HCT116 (cell line): ENCODE results near the gene SLC25A21. TPM values are rescaled to one million over a fixed set of nuclear protein-coding genes. Genes with fewer than 3 reads are reported as not detected.

ENCODE experiments used
- ATAC-seq: fragments of 200-7000 bp; cut with Tn5 transposase; 2 replicates; pipeline ENCODE4 v1.9.1; 2020; ENCODE audit warnings: mild to moderate bottlenecking, moderate library complexity
- BruUV-seq: library from RNA; stranded (reverse); fragments of 400-500 nt; replicated peaks from 2 replicates; lab custom pipeline; 2021; lab: Mats Ljungman, UMichigan
- CTCF ChIA-PET: fragments of 300-600 bp; sonication (Branson Sonifier 250); formaldehyde crosslinking; loops from one replicate; lab custom pipeline; 2021; ENCODE audit warnings: antibody characterized with exemption; lab: Charles Lee
- POLR2A ChIA-PET: fragments of 300-600, 350-600 bp; sonication (Branson Sonifier 250); formaldehyde crosslinking; loops from one replicate; lab custom pipeline; 2021; ENCODE audit warnings: antibody characterized with exemption; lab: Charles Lee
- RAD21 ChIA-PET, 2 experiments: fragments of 300-600 bp; sonication (Branson Sonifier 250); formaldehyde crosslinking; loops; one replicate each; lab custom pipeline; 2023; ENCODE audit warnings: low total read pairs in 2 of 2; ENCODE audit not compliant: uncharacterized antibody in 2 of 2, unreplicated experiment in 2 of 2, low non-redundant PET in 1 of 2; lab: Charles Lee
- DNase-seq: peaks from one replicate; pipeline ENCODE4 v3.0.0-alpha.2; 2010; ENCODE audit warnings: low read depth, low spot score
- H2AFZ ChIP-seq: fragments of 200-600 bp; shearing (Covaris generic), sonication (generic); 2 replicates; pipeline ENCODE4 v1.6.1; 2017; ENCODE audit warnings: low read depth, mixed run types, mixed read lengths, antibody characterized with exemption, low read length; ENCODE audit not compliant: poor library complexity, severe bottlenecking
- H3K27ac ChIP-seq: 2 replicates; pipeline ENCODE4 v1.5.1; 2012; ENCODE audit warnings: low read depth, low read length
- H3K27me3 ChIP-seq: fragments of 200-600 bp; sonication (generic); 2 replicates; pipeline ENCODE4 v1.6.1; 2016; ENCODE audit warnings: mixed run types, low read length, mixed read lengths; ENCODE audit not compliant: insufficient read depth
- H3K36me3 ChIP-seq, 2 experiments: fragments of 200-500 bp in 1 of 2; fragments of 200-600 bp in 1 of 2; sonication (Bioruptor generic) in 1 of 2; sonication (generic) in 1 of 2; 2 replicates each; pipeline versions ENCODE4 v1.5.1 to v1.6.1; 2014 to 2016; ENCODE audit warnings: low read length in 2 of 2, inconsistent platforms in 1 of 2, mixed read lengths in 1 of 2, mixed run types in 1 of 2; ENCODE audit not compliant: insufficient read depth in 2 of 2, control insufficient read depth in 1 of 2
- H3K4me1 ChIP-seq, 2 experiments: fragments of 200-600 bp in 1 of 2; sonication (generic) in 1 of 2; 2 replicates each; pipeline versions ENCODE4 v1.5.1 to v1.6.1; 2012 to 2017; ENCODE audit warnings: low read length in 2 of 2, inconsistent platforms in 1 of 2, mild to moderate bottlenecking in 1 of 2, mixed read lengths in 1 of 2, mixed run types in 1 of 2, moderate library complexity in 1 of 2; ENCODE audit not compliant: insufficient read depth in 2 of 2, control insufficient read depth in 1 of 2
- H3K4me2 ChIP-seq: fragments of 200-600 bp; sonication (generic); 2 replicates; pipeline ENCODE4 v1.6.1; 2017; ENCODE audit warnings: mixed run types, low read length, mixed read lengths
- H3K4me3 ChIP-seq, 2 experiments: fragments of 200-600 bp in 1 of 2; sonication (generic) in 1 of 2; replicated peaks in 1 of 2; 2 replicates each; pipeline ENCODE4 v1.5.1; 2011 to 2016; ENCODE audit warnings: low read length in 2 of 2, control low read depth in 1 of 2, low read depth in 1 of 2, mild to moderate bottlenecking in 1 of 2, mixed read lengths in 1 of 2, mixed run types in 1 of 2
- H3K79me2 ChIP-seq: fragments of 200-600 bp; sonication (generic); 2 replicates; pipeline ENCODE4 v1.6.1; 2017; ENCODE audit warnings: mild to moderate bottlenecking, mixed run types, low read length, moderate library complexity, mixed read lengths; ENCODE audit not compliant: insufficient read depth
- H3K9ac ChIP-seq: fragments of 200-600 bp; sonication (generic); 2 replicates; pipeline ENCODE4 v1.6.1; 2016; ENCODE audit warnings: low read length, mixed read lengths
- H3K9me2 ChIP-seq: fragments of 200-600 bp; sonication (generic), shearing (Covaris generic); 2 replicates; pipeline ENCODE4 v1.6.1; 2017; ENCODE audit warnings: mixed run types, mild to moderate bottlenecking, moderate library complexity; ENCODE audit not compliant: insufficient read depth
- H3K9me3 ChIP-seq, 2 experiments: fragments of 200-500 bp in 1 of 2; fragments of 200-600 bp in 1 of 2; sonication (Bioruptor generic) in 1 of 2; sonication (generic) in 1 of 2; 2 replicates each; pipeline ENCODE4 v1.6.1; 2014 to 2017; ENCODE audit warnings: low read length in 2 of 2, mixed read lengths in 2 of 2, inconsistent platforms in 1 of 2, low read depth in 1 of 2, mild to moderate bottlenecking in 1 of 2, mixed run types in 1 of 2, moderate library complexity in 1 of 2; ENCODE audit not compliant: control insufficient read depth in 1 of 2, insufficient read depth in 1 of 2
- H4K20me1 ChIP-seq: fragments of 200-600 bp; sonication (generic), shearing (Covaris generic); 2 replicates; pipeline ENCODE4 v1.6.1; 2017; ENCODE audit warnings: mixed run types, mild to moderate bottlenecking, moderate library complexity; ENCODE audit not compliant: insufficient read depth
- CBX3 ChIP-seq: IDR thresholded peaks from 2 replicates; pipeline ENCODE4 v1.6.1; 2012; ENCODE audit warnings: low read depth
- ELF1 ChIP-seq: IDR thresholded peaks from 2 replicates; pipeline ENCODE4 v1.6.1; 2012; ENCODE audit warnings: low read depth, borderline replicate concordance
- EZH2 ChIP-seq: fragments of 200-600 bp; sonication (generic); IDR thresholded peaks from 2 replicates; pipeline ENCODE4 v1.6.1; 2017; ENCODE audit warnings: antibody characterized with exemption, mixed run types
- JUND ChIP-seq: IDR thresholded peaks from 2 replicates; pipeline ENCODE4 v1.6.1; 2012
- POLR2A ChIP-seq: IDR thresholded peaks from 2 replicates; pipeline ENCODE4 v1.7.0; 2011; ENCODE audit warnings: borderline replicate concordance; ENCODE audit not compliant: insufficient read depth, insufficient read length; ENCODE audit errors: extremely low read depth
- POLR2AphosphoS5 ChIP-seq: IDR thresholded peaks from 2 replicates; pipeline ENCODE4 v1.6.1; 2011; ENCODE audit warnings: mild to moderate bottlenecking, low read depth, low read length, moderate library complexity
- SIN3A ChIP-seq: IDR thresholded peaks from 2 replicates; pipeline ENCODE4 v1.6.1; 2012; ENCODE audit warnings: low read depth
- SRF ChIP-seq: IDR thresholded peaks from 2 replicates; pipeline ENCODE4 v1.6.1; 2012; ENCODE audit warnings: low read depth
- ZFX ChIP-seq: fragments of 450-650 bp; IDR thresholded peaks from 2 replicates; pipeline ENCODE4 v1.6.1; 2017
- ZNF274 ChIP-seq: fragments of 200-500 bp; sonication (Bioruptor generic); IDR thresholded peaks from 2 replicates; pipeline ENCODE4 v1.6.1; 2014; ENCODE audit warnings: mild to moderate bottlenecking, low read depth, low read length, inconsistent platforms
- intact Hi-C: fragments of 100-400 bp; cut with micrococcal nuclease; formaldehyde crosslinking; loops from 2 replicates; pipeline ENCODE4 v1.10.0; 2022
- total RNA-seq: library from RNA; stranded (reverse); gene quantifications from one replicate; pipeline ENCODE4 v1.2.1, GENCODE V29; 2021; ENCODE audit not compliant: unreplicated experiment
- TF ChIP-seq, protein P1 (sequence below): IDR thresholded peaks from 2 replicates; pipeline ENCODE4 v1.6.1; 2012
- TF ChIP-seq, protein P2 (sequence below): IDR thresholded peaks from 2 replicates; pipeline ENCODE4 v1.6.1; 2011; ENCODE audit warnings: mild to moderate bottlenecking, low read length, moderate library complexity; ENCODE audit not compliant: insufficient replicate concordance; ENCODE audit errors: extremely low read depth
- TF ChIP-seq, protein P3 (sequence below), 3 experiments: fragments of 200-600 bp in 1 of 3; sonication (generic) in 1 of 3; IDR thresholded peaks in 2 of 3; conservative IDR thresholded peaks in 1 of 3; 2 replicates each; pipeline ENCODE4 v1.5.1; 2012 to 2017; ENCODE audit warnings: low read depth in 2 of 3, low read length in 2 of 3, antibody characterized with exemption in 1 of 3, borderline replicate concordance in 1 of 3, control low read depth in 1 of 3, mild to moderate bottlenecking in 1 of 3, mixed read lengths in 1 of 3, mixed run types in 1 of 3, moderate library complexity in 1 of 3; ENCODE audit not compliant: insufficient read depth in 1 of 3
- TF ChIP-seq, protein P4 (sequence below): IDR thresholded peaks from 2 replicates; pipeline ENCODE4 v1.6.1; 2012

Gene SLC25A21
- total RNA-seq, 1 experiment from 2014 or later, result 3.5 TPM

DNA sequence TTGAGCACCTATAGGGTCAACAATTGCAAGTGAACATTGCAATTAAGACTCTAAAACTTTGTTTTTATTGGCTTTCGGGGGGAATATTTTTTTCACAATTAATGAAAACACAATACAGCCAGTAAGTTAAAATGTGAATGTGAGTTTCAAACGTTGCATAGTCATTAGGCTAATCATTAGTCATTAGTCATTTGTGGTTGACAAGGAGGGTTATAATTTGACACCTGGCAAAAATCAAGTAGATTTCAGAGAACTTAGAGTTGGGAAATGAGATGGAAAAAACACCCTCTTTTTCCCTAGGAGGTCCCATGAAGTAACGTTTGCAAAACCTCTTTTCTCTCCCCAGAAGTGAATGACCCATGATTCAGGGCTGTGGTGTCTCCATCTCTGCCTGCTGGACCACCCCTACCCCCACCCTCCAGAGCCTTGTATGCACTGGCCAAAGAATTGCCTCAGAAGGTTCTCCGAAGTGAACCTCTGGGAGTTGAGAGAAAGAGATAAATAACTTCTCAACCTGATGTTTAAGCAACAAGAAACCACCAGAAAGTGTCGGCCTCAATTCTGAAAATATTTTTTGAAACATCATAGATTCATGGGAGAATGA lies 314.5 kb downstream of the SLC25A21 start:
- Histone ChIP-seq H3K4me3 (no peak overlapping the region), H3K4me2 (no peak overlapping the region), H3K9me3 (no peaks in the 10 kb centered on the region), H3K36me3 (no peaks in the 10 kb centered on the region), H3K4me1 (no peaks in the 10 kb centered on the region)
- ATAC-seq (no peak), DNase-seq (no peak)
- intact Hi-C loops, result no loop called here
- TF ChIP-seq CBX3, result no peak
- no peak for TF ChIP-seq SIN3A
- TF ChIP-seq, protein P1, sequence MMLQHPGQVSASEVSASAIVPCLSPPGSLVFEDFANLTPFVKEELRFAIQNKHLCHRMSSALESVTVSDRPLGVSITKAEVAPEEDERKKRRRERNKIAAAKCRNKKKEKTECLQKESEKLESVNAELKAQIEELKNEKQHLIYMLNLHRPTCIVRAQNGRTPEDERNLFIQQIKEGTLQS, result no peak
- TF ChIP-seq POLR2A, result no peak
- TF ChIP-seq EZH2, result no peak
- TF ChIP-seq, protein P2, sequence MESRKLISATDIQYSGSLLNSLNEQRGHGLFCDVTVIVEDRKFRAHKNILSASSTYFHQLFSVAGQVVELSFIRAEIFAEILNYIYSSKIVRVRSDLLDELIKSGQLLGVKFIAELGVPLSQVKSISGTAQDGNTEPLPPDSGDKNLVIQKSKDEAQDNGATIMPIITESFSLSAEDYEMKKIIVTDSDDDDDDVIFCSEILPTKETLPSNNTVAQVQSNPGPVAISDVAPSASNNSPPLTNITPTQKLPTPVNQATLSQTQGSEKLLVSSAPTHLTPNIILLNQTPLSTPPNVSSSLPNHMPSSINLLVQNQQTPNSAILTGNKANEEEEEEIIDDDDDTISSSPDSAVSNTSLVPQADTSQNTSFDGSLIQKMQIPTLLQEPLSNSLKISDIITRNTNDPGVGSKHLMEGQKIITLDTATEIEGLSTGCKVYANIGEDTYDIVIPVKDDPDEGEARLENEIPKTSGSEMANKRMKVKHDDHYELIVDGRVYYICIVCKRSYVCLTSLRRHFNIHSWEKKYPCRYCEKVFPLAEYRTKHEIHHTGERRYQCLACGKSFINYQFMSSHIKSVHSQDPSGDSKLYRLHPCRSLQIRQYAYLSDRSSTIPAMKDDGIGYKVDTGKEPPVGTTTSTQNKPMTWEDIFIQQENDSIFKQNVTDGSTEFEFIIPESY, result no peak
- no peak for TF ChIP-seq JUND
- TF ChIP-seq SRF, result no peak
- TF ChIP-seq, protein P3, sequence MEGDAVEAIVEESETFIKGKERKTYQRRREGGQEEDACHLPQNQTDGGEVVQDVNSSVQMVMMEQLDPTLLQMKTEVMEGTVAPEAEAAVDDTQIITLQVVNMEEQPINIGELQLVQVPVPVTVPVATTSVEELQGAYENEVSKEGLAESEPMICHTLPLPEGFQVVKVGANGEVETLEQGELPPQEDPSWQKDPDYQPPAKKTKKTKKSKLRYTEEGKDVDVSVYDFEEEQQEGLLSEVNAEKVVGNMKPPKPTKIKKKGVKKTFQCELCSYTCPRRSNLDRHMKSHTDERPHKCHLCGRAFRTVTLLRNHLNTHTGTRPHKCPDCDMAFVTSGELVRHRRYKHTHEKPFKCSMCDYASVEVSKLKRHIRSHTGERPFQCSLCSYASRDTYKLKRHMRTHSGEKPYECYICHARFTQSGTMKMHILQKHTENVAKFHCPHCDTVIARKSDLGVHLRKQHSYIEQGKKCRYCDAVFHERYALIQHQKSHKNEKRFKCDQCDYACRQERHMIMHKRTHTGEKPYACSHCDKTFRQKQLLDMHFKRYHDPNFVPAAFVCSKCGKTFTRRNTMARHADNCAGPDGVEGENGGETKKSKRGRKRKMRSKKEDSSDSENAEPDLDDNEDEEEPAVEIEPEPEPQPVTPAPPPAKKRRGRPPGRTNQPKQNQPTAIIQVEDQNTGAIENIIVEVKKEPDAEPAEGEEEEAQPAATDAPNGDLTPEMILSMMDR (IDR thresholded peaks at IDR 0.05 in 2 of 3, conservative IDR thresholded peaks at IDR 0.05 in 1 of 3; ENCODE audit: borderline replicate concordance in 1 of 3, insufficient read depth in 1 of 3, low read depth in 2 of 3, low read length in 2 of 3), result no peak
- no peak for TF ChIP-seq ZFX
- TF ChIP-seq POLR2AphosphoS5, result no peak
- no peak for TF ChIP-seq ZNF274
- TF ChIP-seq, protein P4, sequence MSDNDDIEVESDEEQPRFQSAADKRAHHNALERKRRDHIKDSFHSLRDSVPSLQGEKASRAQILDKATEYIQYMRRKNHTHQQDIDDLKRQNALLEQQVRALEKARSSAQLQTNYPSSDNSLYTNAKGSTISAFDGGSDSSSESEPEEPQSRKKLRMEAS, result no peak
- no peak for TF ChIP-seq ELF1
- TF ChIP-seq, all 23 proteins: peak for 0
- no peaks in the 10 kb centered on the region for H3K27me3 ChIP-seq
- no peak overlapping the region for H3K27ac ChIP-seq
- H4K20me1 ChIP-seq, result no peaks in the 10 kb centered on the region
- H3K9ac ChIP-seq, result no peak overlapping the region
- no TSS peak for BruUV-seq
- H3K9me2 ChIP-seq, result no peaks in the 10 kb centered on the region
- CTCF ChIA-PET, result no interaction called here
- H2AFZ ChIP-seq, result no peak overlapping the region
- RAD21 ChIA-PET, result no interaction called here
- POLR2A ChIA-PET, result no interaction called here
- no peaks in the 10 kb centered on the region for H3K79me2 ChIP-seq
